ENCODE measurements around the gene BORCS6. TPM values are rescaled to one million over a fixed set of nuclear protein-coding genes. Genes with fewer than 3 reads are reported as not detected.

Gene BORCS6
- total and polyA plus RNA-seq, 2 of the 13 experiments (the other 11 are each of a cell fraction or from before 2014, with no cell fraction given), result 2.0 to 5.1 TPM

- no peak for TF ChIP-seq BCLAF1 (IDR thresholded peaks at IDR 0.05)
- TF ChIP-seq KLF6 (CRISPR knock-in tag; IDR thresholded peaks at IDR 0.05), result no peak
- no peak for TF ChIP-seq E2F1 (CRISPR knock-in tag; IDR thresholded peaks at IDR 0.05)
- TF ChIP-seq SMAD9 (CRISPR knock-in tag; IDR thresholded peaks at IDR 0.05), result no peak
- TF ChIP-seq ZC3H13 (CRISPR knock-in tag; IDR thresholded peaks at IDR 0.05), result no peak; the same call in 1 of the 2 replicates
- 0 out of 2 replicates have a peak, but pooled peaks have one; percentile 53 for TF ChIP-seq ZNF709 (CRISPR knock-in tag; IDR thresholded peaks at IDR 0.05)
- TF ChIP-seq ZNF557 (CRISPR knock-in tag; IDR thresholded peaks at IDR 0.05), result peak; percentile 25; the same call in 1 of the 2 replicates
- peak; percentile 48; the same call in 1 of the 2 replicates for TF ChIP-seq SPEN (CRISPR knock-in tag; IDR thresholded peaks at IDR 0.05; ENCODE audit: low read depth)
- TF ChIP-seq RNF2 (conservative IDR thresholded peaks at IDR 0.05; ENCODE audit: low read depth), result no peak; the same call in 1 of the 2 replicates
- no peak for TF ChIP-seq ZFP82 (CRISPR knock-in tag; IDR thresholded peaks at IDR 0.05; ENCODE audit: borderline replicate concordance)
- TF ChIP-seq ZNF678 (CRISPR knock-in tag; IDR thresholded peaks at IDR 0.05), result peak; percentile 74; the same call in 1 of the 2 replicates
- TF ChIP-seq TP53 (CRISPR knock-in tag; conservative IDR thresholded peaks at IDR 0.05), result no peak
- TF ChIP-seq ZNF777 (CRISPR knock-in tag; IDR thresholded peaks at IDR 0.05), result no peak; the same call in 1 of the 2 replicates
- TF ChIP-seq, protein P1, sequence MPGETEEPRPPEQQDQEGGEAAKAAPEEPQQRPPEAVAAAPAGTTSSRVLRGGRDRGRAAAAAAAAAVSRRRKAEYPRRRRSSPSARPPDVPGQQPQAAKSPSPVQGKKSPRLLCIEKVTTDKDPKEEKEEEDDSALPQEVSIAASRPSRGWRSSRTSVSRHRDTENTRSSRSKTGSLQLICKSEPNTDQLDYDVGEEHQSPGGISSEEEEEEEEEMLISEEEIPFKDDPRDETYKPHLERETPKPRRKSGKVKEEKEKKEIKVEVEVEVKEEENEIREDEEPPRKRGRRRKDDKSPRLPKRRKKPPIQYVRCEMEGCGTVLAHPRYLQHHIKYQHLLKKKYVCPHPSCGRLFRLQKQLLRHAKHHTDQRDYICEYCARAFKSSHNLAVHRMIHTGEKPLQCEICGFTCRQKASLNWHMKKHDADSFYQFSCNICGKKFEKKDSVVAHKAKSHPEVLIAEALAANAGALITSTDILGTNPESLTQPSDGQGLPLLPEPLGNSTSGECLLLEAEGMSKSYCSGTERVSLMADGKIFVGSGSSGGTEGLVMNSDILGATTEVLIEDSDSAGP (CRISPR knock-in tag; IDR thresholded peaks at IDR 0.05; ENCODE audit: borderline replicate concordance), result peak; percentile 95
- no peak for TF ChIP-seq ATRX (CRISPR knock-in tag; IDR thresholded peaks at IDR 0.05; ENCODE audit: borderline replicate concordance)
- TF ChIP-seq ZNF691 (CRISPR knock-in tag; IDR thresholded peaks at IDR 0.05; ENCODE audit: borderline replicate concordance, low read depth), result peak; percentile 98
- TF ChIP-seq ZNF614 (CRISPR knock-in tag; IDR thresholded peaks at IDR 0.05; ENCODE audit: borderline replicate concordance), result no peak
- no peak for TF ChIP-seq JDP2 (CRISPR knock-in tag; IDR thresholded peaks at IDR 0.05; ENCODE audit: borderline replicate concordance)
- TF ChIP-seq, protein P2, sequence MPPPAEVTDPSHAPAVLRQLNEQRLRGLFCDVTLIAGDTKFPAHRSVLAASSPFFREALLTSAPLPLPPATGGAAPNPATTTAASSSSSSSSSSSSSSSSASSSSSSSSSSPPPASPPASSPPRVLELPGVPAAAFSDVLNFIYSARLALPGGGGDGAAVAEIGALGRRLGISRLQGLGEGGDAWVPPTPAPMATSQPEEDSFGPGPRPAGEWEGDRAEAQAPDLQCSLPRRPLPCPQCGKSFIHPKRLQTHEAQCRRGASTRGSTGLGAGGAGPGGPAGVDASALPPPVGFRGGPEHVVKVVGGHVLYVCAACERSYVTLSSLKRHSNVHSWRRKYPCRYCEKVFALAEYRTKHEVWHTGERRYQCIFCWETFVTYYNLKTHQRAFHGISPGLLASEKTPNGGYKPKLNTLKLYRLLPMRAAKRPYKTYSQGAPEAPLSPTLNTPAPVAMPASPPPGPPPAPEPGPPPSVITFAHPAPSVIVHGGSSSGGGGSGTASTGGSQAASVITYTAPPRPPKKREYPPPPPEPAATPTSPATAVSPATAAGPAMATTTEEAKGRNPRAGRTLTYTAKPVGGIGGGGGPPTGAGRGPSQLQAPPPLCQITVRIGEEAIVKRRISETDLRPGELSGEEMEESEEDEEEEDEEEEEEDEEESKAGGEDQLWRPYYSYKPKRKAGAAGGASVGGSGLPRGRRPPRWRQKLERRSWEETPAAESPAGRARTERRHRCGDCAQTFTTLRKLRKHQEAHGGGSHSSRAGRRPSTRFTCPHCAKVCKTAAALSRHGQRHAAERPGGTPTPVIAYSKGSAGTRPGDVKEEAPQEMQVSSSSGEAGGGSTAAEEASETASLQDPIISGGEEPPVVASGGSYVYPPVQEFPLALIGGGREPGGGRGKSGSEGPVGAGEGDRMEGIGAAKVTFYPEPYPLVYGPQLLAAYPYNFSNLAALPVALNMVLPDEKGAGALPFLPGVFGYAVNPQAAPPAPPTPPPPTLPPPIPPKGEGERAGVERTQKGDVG (CRISPR knock-in tag; IDR thresholded peaks at IDR 0.05; ENCODE audit: borderline replicate concordance), result peak; percentile 34; the same call in 1 of the 2 replicates
Measured at GRCh38 chr17:8222630-8223355, 32.8 kb upstream of the BORCS6 start (continued).

Measured in HepG2 (cell line).